A549 (cell line): ENCODE measurements around the gene EEFSEC. TPM values are rescaled to one million over a fixed set of nuclear protein-coding genes. Genes with fewer than 3 reads are reported as not detected.

Source experiments
- ATAC-seq, 2 experiments: fragments of 200-7000 bp in 1 of 2; fragments of >200 bp in 1 of 2; cut with Nextera tagmentation in 1 of 2; cut with Tn5 transposase in 1 of 2; 3 replicates each; pipeline versions ENCODE4 v1.8.0 to v1.9.1; 2018 to 2020; ENCODE audit warnings: mild to moderate bottlenecking in 1 of 2, moderate library complexity in 1 of 2
- CTCF ChIA-PET: fragments of 300-600 bp; sonication (Branson Sonifier 250); formaldehyde crosslinking; extraction: SDS; loops from one replicate; lab custom pipeline; 2021; ENCODE audit warnings: antibody characterized with exemption, inconsistent platforms; lab: Yijun Ruan, JAX
- POLR2A ChIA-PET: fragments of 350-600 bp; formaldehyde crosslinking; extraction: SDS; loops from one replicate; lab custom pipeline; 2021; ENCODE audit warnings: antibody characterized with exemption, inconsistent platforms; lab: Yijun Ruan, JAX
- DNase-seq, 2 experiments: peaks; one replicate each; pipeline versions ENCODE4 v3.0.0 to v3.0.0-alpha.2; 2011 to 2016; ENCODE audit warnings: low read depth in 1 of 2, low spot score in 1 of 2
- FAIRE-seq: peaks from 2 replicates; lab custom pipeline; 2011; peaks lifted over from hg19 to GRCh38; lab: Jason Lieb, UNC
- H3K27ac ChIP-seq, 2 experiments: fragments of >200 bp; sonication (Bioruptor Twin); formaldehyde crosslinking; 3 replicates each; pipeline ENCODE4 v1.5.1; 2016 to 2017
- H3K4me1 ChIP-seq: fragments of >200 bp; sonication (Bioruptor Twin); formaldehyde crosslinking; 3 replicates; pipeline ENCODE4 v1.6.1; 2016
- H3K4me2 ChIP-seq: fragments of >200 bp; sonication (Bioruptor Twin); formaldehyde crosslinking; 3 replicates; pipeline ENCODE4 v1.6.1; 2016
- H3K4me3 ChIP-seq: fragments of >200 bp; sonication (Bioruptor Twin); formaldehyde crosslinking; 3 replicates; pipeline ENCODE4 v1.5.1; 2016
- H3K9me3 ChIP-seq: fragments of >200 bp; sonication (Bioruptor Twin); formaldehyde crosslinking; 3 replicates; pipeline ENCODE4 v1.6.1; 2016
- CBX2 ChIP-seq: fragments of 200-600 bp; sonication (generic); IDR thresholded peaks from 2 replicates; pipeline ENCODE4 v1.6.1; 2016; ENCODE audit warnings: low read depth, mild to moderate bottlenecking, borderline replicate concordance
- CEBPB ChIP-seq, 2 experiments: fragments of >200 bp in 1 of 2; sonication (Bioruptor Twin) in 1 of 2; formaldehyde crosslinking in 1 of 2; IDR thresholded peaks; 2 replicates each; pipeline ENCODE4 v1.6.1; 2012 to 2016
- CHD2 ChIP-seq: fragments of 150-350 bp; IDR thresholded peaks from 2 replicates; pipeline ENCODE4 v1.6.1; 2014; ENCODE audit warnings: low read length; ENCODE audit not compliant: partially characterized antibody
- E2F6 ChIP-seq: IDR thresholded peaks from 2 replicates; pipeline ENCODE4 v1.6.1; 2012; ENCODE audit warnings: low read depth, borderline replicate concordance
- EHF ChIP-seq: fragments of 250-450 bp; sonication (Bioruptor Pico); IDR thresholded peaks from 2 replicates; pipeline ENCODE4 v1.5.0; 2020; ENCODE audit warnings: mild to moderate bottlenecking
- ELK1 ChIP-seq: fragments of 150-350 bp; IDR thresholded peaks from 2 replicates; pipeline ENCODE4 v1.6.1; 2014; ENCODE audit warnings: low read depth, mild to moderate bottlenecking, low read length
- FOSB ChIP-seq: fragments of 250-450 bp; sonication (Bioruptor Pico); IDR thresholded peaks from 2 replicates; pipeline ENCODE4 v1.5.0; 2020; ENCODE audit warnings: mild to moderate bottlenecking, moderate library complexity
- HOXB5 ChIP-seq: fragments of 250-450 bp; sonication (Bioruptor Pico); IDR thresholded peaks from 2 replicates; pipeline ENCODE4 v1.5.0; 2020; ENCODE audit warnings: mild to moderate bottlenecking, moderate library complexity
- JUNB ChIP-seq: fragments of >200 bp; sonication (Bioruptor Twin); formaldehyde crosslinking; IDR thresholded peaks from 2 replicates; pipeline ENCODE4 v1.6.1; 2016
- KDM1A ChIP-seq: fragments of 200-600 bp; sonication (generic); IDR thresholded peaks from 2 replicates; pipeline ENCODE4 v1.6.1; 2016; ENCODE audit warnings: low read depth, mild to moderate bottlenecking
- MAFK ChIP-seq: fragments of 450-650 bp; IDR thresholded peaks from 2 replicates; pipeline ENCODE4 v1.6.1; 2014; ENCODE audit not compliant: partially characterized antibody
- MYC ChIP-seq: IDR thresholded peaks from 2 replicates; pipeline ENCODE4 v1.6.1; 2012; ENCODE audit warnings: mild to moderate bottlenecking, inconsistent platforms, low read length, improper control_type of control experiment, borderline replicate concordance
- NFE2L2 ChIP-seq: fragments of 150-350 bp; conservative IDR thresholded peaks from 2 replicates; pipeline ENCODE4 v1.6.1; 2014; ENCODE audit warnings: low read length
- PBX3 ChIP-seq: IDR thresholded peaks from 2 replicates; pipeline ENCODE4 v1.6.1; 2012
- PHF8 ChIP-seq: fragments of 200-600 bp; sonication (generic); IDR thresholded peaks from 2 replicates; pipeline ENCODE4 v1.6.1; 2016; ENCODE audit warnings: low read depth, mild to moderate bottlenecking, antibody characterized with exemption, moderate library complexity, borderline replicate concordance
- RCOR1 ChIP-seq: fragments of 150-350 bp; IDR thresholded peaks from 2 replicates; pipeline ENCODE4 v1.6.1; 2014; ENCODE audit warnings: antibody characterized with exemption, low read length, low read depth
- ZNF302 ChIP-seq: fragments of 250-450 bp; sonication (Bioruptor Pico); IDR thresholded peaks from 2 replicates; pipeline ENCODE4 v1.9.0; 2021; ENCODE audit warnings: inconsistent platforms, mild to moderate bottlenecking, moderate library complexity
- WGBS: methylation state at CpG from one replicate; pipeline ENCODE4 v1.1.6; 2017; ENCODE audit errors: missing lambda C conversion rate; 5-methylcytosine and 5-hydroxymethylcytosine counted together
- polyA plus RNA-seq, 4 experiments: library from polyadenylated mRNA; depleted of rRNA in 3 of 4; stranded (reverse); fragments of >200 nt; fragmentation: RNase III in 1 of 4; extraction: RNeasy Plus Mini Kit Qiagen cat#74134 plus additional on column Dnase treatment in 1 of 4; gene quantifications; 2 replicates in 3 of 4; 3 replicates in 1 of 4; pipeline ENCODE4 v1.2.3, GENCODE V29; 2011 to 2017
- TF ChIP-seq, protein P1 (sequence below): fragments of >200 bp; sonication (Bioruptor Twin); formaldehyde crosslinking; IDR thresholded peaks from 3 replicates; pipeline ENCODE4 v1.5.1; 2016
- TF ChIP-seq, protein P2 (sequence below): fragments of 250-450 bp; sonication (Bioruptor Pico); IDR thresholded peaks from 2 replicates; pipeline ENCODE4 v1.5.0; 2020; ENCODE audit warnings: low read depth, mild to moderate bottlenecking, moderate library complexity

EEFSEC gene
- polyA plus RNA-seq, 2 of the 4 experiments (the other 2 are of a cell fraction): 6.9 to 7.3 TPM

- TF ChIP-seq NFE2L2 (no peak), CBX2 (no peak), MYC (no peak)
- TF ChIP-seq, protein P1, sequence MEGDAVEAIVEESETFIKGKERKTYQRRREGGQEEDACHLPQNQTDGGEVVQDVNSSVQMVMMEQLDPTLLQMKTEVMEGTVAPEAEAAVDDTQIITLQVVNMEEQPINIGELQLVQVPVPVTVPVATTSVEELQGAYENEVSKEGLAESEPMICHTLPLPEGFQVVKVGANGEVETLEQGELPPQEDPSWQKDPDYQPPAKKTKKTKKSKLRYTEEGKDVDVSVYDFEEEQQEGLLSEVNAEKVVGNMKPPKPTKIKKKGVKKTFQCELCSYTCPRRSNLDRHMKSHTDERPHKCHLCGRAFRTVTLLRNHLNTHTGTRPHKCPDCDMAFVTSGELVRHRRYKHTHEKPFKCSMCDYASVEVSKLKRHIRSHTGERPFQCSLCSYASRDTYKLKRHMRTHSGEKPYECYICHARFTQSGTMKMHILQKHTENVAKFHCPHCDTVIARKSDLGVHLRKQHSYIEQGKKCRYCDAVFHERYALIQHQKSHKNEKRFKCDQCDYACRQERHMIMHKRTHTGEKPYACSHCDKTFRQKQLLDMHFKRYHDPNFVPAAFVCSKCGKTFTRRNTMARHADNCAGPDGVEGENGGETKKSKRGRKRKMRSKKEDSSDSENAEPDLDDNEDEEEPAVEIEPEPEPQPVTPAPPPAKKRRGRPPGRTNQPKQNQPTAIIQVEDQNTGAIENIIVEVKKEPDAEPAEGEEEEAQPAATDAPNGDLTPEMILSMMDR: no peak
- no peak overlapping the region for H3K4me2 ChIP-seq
- POLR2A ChIA-PET: no interaction called here
- CTCF ChIA-PET: interaction anchor here (1.4 kb wide), 1 partner anchor 10 kb away, joined by 8 read pairs; no protein-coding TSS in a partner anchor
- no peak overlapping the region for H3K4me3 ChIP-seq
- FAIRE-seq: no peak
- WGBS: 86% methylated on average over 13 of the region's 13 CpGs
- H3K9me3 ChIP-seq: no peaks in the 10 kb centered on the region
- no peak for ATAC-seq
- no peaks in the 10 kb centered on the region for H3K4me1 ChIP-seq
- no peak overlapping the region for H3K27ac ChIP-seq
- no peak for DNase-seq
Measured at GRCh38 chr3:128285042-128285966, 132.0 kb downstream of the EEFSEC start.

GRCh38 chr3:128285967-128286321, 132.7 kb downstream of the EEFSEC start:
- no peak overlapping the region for H3K4me2 ChIP-seq
- ChIA-PET CTCF (no interaction called here), POLR2A (no interaction called here)
- FAIRE-seq: no peak
- H3K4me3 ChIP-seq: no peak overlapping the region
- H3K9me3 ChIP-seq: no peaks in the 10 kb centered on the region
- TF ChIP-seq, protein P2, sequence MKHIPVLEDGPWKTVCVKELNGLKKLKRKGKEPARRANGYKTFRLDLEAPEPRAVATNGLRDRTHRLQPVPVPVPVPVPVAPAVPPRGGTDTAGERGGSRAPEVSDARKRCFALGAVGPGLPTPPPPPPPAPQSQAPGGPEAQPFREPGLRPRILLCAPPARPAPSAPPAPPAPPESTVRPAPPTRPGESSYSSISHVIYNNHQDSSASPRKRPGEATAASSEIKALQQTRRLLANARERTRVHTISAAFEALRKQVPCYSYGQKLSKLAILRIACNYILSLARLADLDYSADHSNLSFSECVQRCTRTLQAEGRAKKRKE: no peak
- TF ChIP-seq CHD2: no peak
- no peak for TF ChIP-seq E2F6
- TF ChIP-seq KDM1A: no peak
- no peak for TF ChIP-seq RCOR1
- TF ChIP-seq FOSB (CRISPR knock-in tag): no peak
- TF ChIP-seq PBX3: no peak
- ATAC-seq: no peak
- H3K27ac ChIP-seq: no peak overlapping the region
- no peak for DNase-seq
- 89% methylated on average over 2 of the region's 2 CpGs for WGBS
- no peaks in the 10 kb centered on the region for H3K4me1 ChIP-seq

- H3K4me3 ChIP-seq: no peak overlapping the region
- DNase-seq (no peak), ATAC-seq (no peak), FAIRE-seq (no peak)
- no peaks in the 10 kb centered on the region for H3K9me3 ChIP-seq
- H3K4me1 ChIP-seq: no peaks in the 10 kb centered on the region
- H3K27ac ChIP-seq: no peak overlapping the region
- no peak overlapping the region for H3K4me2 ChIP-seq
- ChIA-PET CTCF (interaction anchor here (0.6 to 0.7 kb wide), 2 partner anchors 35 to 184 kb away, joined by 3 to 4 read pairs; no protein-coding TSS in a partner anchor), POLR2A (no interaction called here)
- TF ChIP-seq PHF8: no peak
- no peak for TF ChIP-seq ZNF302 (CRISPR knock-in tag)
- TF ChIP-seq EHF: no peak
- no peak for TF ChIP-seq CEBPB (IDR thresholded peaks at IDR 0.05)
- TF ChIP-seq ELK1: no peak
- TF ChIP-seq JUNB: no peak
- TF ChIP-seq HOXB5 (CRISPR knock-in tag): no peak
- TF ChIP-seq MAFK: no peak
Measured at GRCh38 chr3:128286691-128287090, 133.4 kb downstream of the EEFSEC start.
